Esophagus squamous epithelium (tissue), 4 donors: ENCODE measurements around the gene SRGAP2B.
"Not testable (repeated sequence)": the region's sequence is repeated elsewhere in the genome, so short reads cannot be mapped to it uniquely, and the experiment has no call there.

Source experiments
- CTCF ChIP-seq, 6 experiments: fragments of 450-650 bp in 4 of 6; fragments of 200-600 bp in 2 of 6; sonication (generic) in 2 of 6; IDR thresholded peaks; one replicate each; pipeline ENCODE4 v1.5.1; 2016 to 2019; ENCODE audit warnings: antibody characterized with exemption in 6 of 6, mild to moderate bottlenecking in 4 of 6, moderate library complexity in 4 of 6
- POLR2A ChIP-seq, 4 donors: fragments of 450-650 bp; IDR thresholded peaks; one replicate each; pipeline ENCODE4 v1.6.1; 2017; ENCODE audit warnings: antibody characterized with exemption in 4 of 4, mild to moderate bottlenecking in 4 of 4, moderate library complexity in 3 of 4

- TF ChIP-seq CTCF, POLR2A (IDR thresholded peaks at IDR 0.05): not testable (repeated sequence)
These were observed 78.7 kb downstream of the SRGAP2B start for GRCh38 chr1:145016492-145016862.
